ENCODE data around the gene PACRG. TPM values are rescaled to one million over a fixed set of nuclear protein-coding genes. Genes with fewer than 3 reads are reported as not detected.

The PACRG gene
- total RNA-seq, 2 donors from 2014 or later = 2.9 to 63.8 TPM

- intact Hi-C loops (cut with DNase I) = no loop called here
- H3K4me3 ChIP-seq = no peak overlapping the region
- DNase-seq (ENCODE audit: low spot score) = no peak
Measured at GRCh38 chr6:163331245-163331644, 603.5 kb downstream of the PACRG start.

GRCh38 chr6:163332575-163332974, 604.8 kb downstream of the PACRG start:
- H3K9me3 ChIP-seq = no peaks in the 10 kb centered on the region
- H3K27ac ChIP-seq = no peak overlapping the region
- intact Hi-C loops (cut with DNase I) = no loop called here
- no peak for DNase-seq (ENCODE audit: low spot score)
- 80% methylated on average over 7 of the region's 7 CpGs for WGBS
- no peak for TF ChIP-seq POLR2A (IDR thresholded peaks at IDR 0.05)
- no peak for TF ChIP-seq POLR2AphosphoS5 (IDR thresholded peaks at IDR 0.05)
- no peak for TF ChIP-seq CTCF (IDR thresholded peaks at IDR 0.05)
- H3K4me1 ChIP-seq (replicated peaks) = no peaks in the 10 kb centered on the region
- no peaks in the 10 kb centered on the region for H3K27me3 ChIP-seq (replicated peaks; ENCODE audit: insufficient read depth)
- no peaks in the 10 kb centered on the region for H3K36me3 ChIP-seq
- H3K4me3 ChIP-seq = no peak overlapping the region

More at GRCh38 chr6:163331245-163331644, 603.5 kb downstream of the PACRG start:
- Histone ChIP-seq H3K27ac (no peak overlapping the region), H3K9me3 (no peaks in the 10 kb centered on the region), H3K36me3 (no peaks in the 10 kb centered on the region), H3K4me1 (replicated peaks) (no peaks in the 10 kb centered on the region), H3K27me3 (replicated peaks; ENCODE audit: insufficient read depth) (no peaks in the 10 kb centered on the region)
- WGBS = 75% methylated on average over 9 of the region's 9 CpGs
- no peak for TF ChIP-seq POLR2A (IDR thresholded peaks at IDR 0.05)
- TF ChIP-seq CTCF (IDR thresholded peaks at IDR 0.05) = no peak
- TF ChIP-seq POLR2AphosphoS5 (IDR thresholded peaks at IDR 0.05) = no peak

GRCh38 chr6:163333038-163333437, 605.3 kb downstream of the PACRG start:
- H3K9me3 ChIP-seq = no peaks in the 10 kb centered on the region
- H3K4me1 ChIP-seq (replicated peaks) = no peaks in the 10 kb centered on the region
- H3K27ac ChIP-seq = no peak overlapping the region
- no peak for DNase-seq (ENCODE audit: low spot score)
- TF ChIP-seq POLR2AphosphoS5 (IDR thresholded peaks at IDR 0.05) (no peak), CTCF (IDR thresholded peaks at IDR 0.05) (no peak), POLR2A (IDR thresholded peaks at IDR 0.05) (no peak)
- WGBS = 65% methylated on average over 4 of the region's 4 CpGs
- H3K27me3 ChIP-seq (replicated peaks; ENCODE audit: insufficient read depth) = no peaks in the 10 kb centered on the region
- no peak overlapping the region for H3K4me3 ChIP-seq
- intact Hi-C loops (cut with DNase I) = no loop called here
- no peaks in the 10 kb centered on the region for H3K36me3 ChIP-seq

- WGBS = 62% methylated on average over 26 of the region's 26 CpGs
- H3K27ac ChIP-seq = no peak overlapping the region
- no peak for DNase-seq (ENCODE audit: low spot score)
Measured at GRCh38 chr6:163333701-163334663, 606.2 kb downstream of the PACRG start.

More at GRCh38 chr6:163333701-163334663, 606.2 kb downstream of the PACRG start:
- no peak for TF ChIP-seq POLR2AphosphoS5 (IDR thresholded peaks at IDR 0.05)
- no peak for TF ChIP-seq CTCF (IDR thresholded peaks at IDR 0.05)
- no peak for TF ChIP-seq POLR2A (IDR thresholded peaks at IDR 0.05)
- Histone ChIP-seq H3K36me3 (no peaks in the 10 kb centered on the region), H3K4me3 (no peak overlapping the region), H3K9me3 (no peaks in the 10 kb centered on the region), H3K27me3 (replicated peaks; ENCODE audit: insufficient read depth) (no peaks in the 10 kb centered on the region), H3K4me1 (replicated peaks) (no peaks in the 10 kb centered on the region)
- intact Hi-C loops (cut with DNase I) = no loop called here

All from prostate gland (tissue), 2 donors.